Erythroblast (primary cell): ENCODE measurements around the gene ATOH7.
A peak's percentile ranks its signal among the peaks of the same experiment; 100 is the strongest.
"Not testable (repeated sequence)": the region's sequence is repeated elsewhere in the genome, so short reads cannot be mapped to it uniquely, and the experiment has no call there.

Experiments used
- DNase-seq, 2 experiments: peaks; one replicate each; lab custom pipeline; 2025; lab: John Stamatoyannopoulos, UW
- GATA1 ChIP-seq: IDR thresholded peaks from 2 replicates; pipeline ENCODE4 v1.6.1; 2011; ENCODE audit warnings: low read depth, mild to moderate bottlenecking, control low read depth, low read length, moderate library complexity
- POLR2A ChIP-seq: IDR thresholded peaks from 2 replicates; pipeline ENCODE4 v1.6.1; 2011; ENCODE audit warnings: mild to moderate bottlenecking, low read length

Gene ATOH7

GRCh38 chr10:68231817-68232251, at the start of gene ATOH7:
TSS of gene ATOH7 (minus strand) at chr10:68232113. CDS start at chr10:68231677, 436 bp downstream.
- DNase-seq: no peak
- TF ChIP-seq POLR2A (no peak), GATA1 (no peak)

GRCh38 chr10:68280758-68281157, 48.8 kb upstream of the ATOH7 start:
- DNase-seq: no peak
- no peak for TF ChIP-seq POLR2A
- TF ChIP-seq GATA1: no peak

- DNase-seq: not testable (repeated sequence)
Observed at GRCh38 chr10:68278906-68279753, 47.2 kb upstream of the ATOH7 start.

GRCh38 chr10:68277814-68278213, 45.9 kb upstream of the ATOH7 start:
- not testable (repeated sequence) for DNase-seq

GRCh38 chr10:68276224-68276623, 44.3 kb upstream of the ATOH7 start:
- no peak for DNase-seq
- TF ChIP-seq POLR2A (no peak), GATA1 (no peak)

GRCh38 chr10:68275600-68276126, 43.8 kb upstream of the ATOH7 start:
- DNase-seq: no peak
- no peak for TF ChIP-seq POLR2A
- TF ChIP-seq GATA1: no peak

GRCh38 chr10:68272833-68273232, 40.9 kb upstream of the ATOH7 start:
- TF ChIP-seq POLR2A: no peak
- TF ChIP-seq GATA1: no peak
- peak; percentile 56 to 85 for DNase-seq

- TF ChIP-seq GATA1: no peak
- no peak for TF ChIP-seq POLR2A
- DNase-seq: peak; percentile 59 to 87
Observed at GRCh38 chr10:68271196-68271882, 39.4 kb upstream of the ATOH7 start.

- DNase-seq: no peak
- TF ChIP-seq GATA1 (no peak), POLR2A (no peak)
Observed at GRCh38 chr10:68269562-68270290, 37.8 kb upstream of the ATOH7 start.

- no peak for DNase-seq
- no peak for TF ChIP-seq POLR2A
- TF ChIP-seq GATA1: no peak
Observed at GRCh38 chr10:68261132-68261856, 29.4 kb upstream of the ATOH7 start.

GRCh38 chr10:68253346-68253745, 21.4 kb upstream of the ATOH7 start:
- no peak for DNase-seq
- TF ChIP-seq POLR2A (no peak), GATA1 (no peak)

GRCh38 chr10:68251625-68252495, 19.9 kb upstream of the ATOH7 start:
- TF ChIP-seq GATA1: no peak
- no peak for TF ChIP-seq POLR2A
- DNase-seq: no peak

GRCh38 chr10:68251151-68251550, 19.2 kb upstream of the ATOH7 start:
- DNase-seq: no peak
- TF ChIP-seq GATA1 (no peak), POLR2A (no peak)
